A549 (cell line): Measurements from ENCODE around the gene APEX1. TPM values are rescaled to one million over a fixed set of nuclear protein-coding genes. Genes with fewer than 3 reads are reported as not detected.

Experiments used
- ATAC-seq, 2 experiments: fragments of 200-7000 bp in 1 of 2; fragments of >200 bp in 1 of 2; cut with Nextera tagmentation in 1 of 2; cut with Tn5 transposase in 1 of 2; 3 replicates each; pipeline versions ENCODE4 v1.8.0 to v1.9.1; 2018 to 2020; ENCODE audit warnings: mild to moderate bottlenecking in 1 of 2, moderate library complexity in 1 of 2
- CTCF ChIA-PET: fragments of 300-600 bp; sonication (Branson Sonifier 250); formaldehyde crosslinking; extraction: SDS; loops from one replicate; lab custom pipeline; 2021; ENCODE audit warnings: antibody characterized with exemption, inconsistent platforms; lab: Yijun Ruan, JAX
- POLR2A ChIA-PET: fragments of 350-600 bp; formaldehyde crosslinking; extraction: SDS; loops from one replicate; lab custom pipeline; 2021; ENCODE audit warnings: antibody characterized with exemption, inconsistent platforms; lab: Yijun Ruan, JAX
- DNase-seq, 2 experiments: peaks; one replicate each; pipeline versions ENCODE4 v3.0.0 to v3.0.0-alpha.2; 2011 to 2016; ENCODE audit warnings: low read depth in 1 of 2, low spot score in 1 of 2
- FAIRE-seq: peaks from 2 replicates; lab custom pipeline; 2011; peaks lifted over from hg19 to GRCh38; lab: Jason Lieb, UNC
- H3K27ac ChIP-seq, 2 experiments: fragments of >200 bp; sonication (Bioruptor Twin); formaldehyde crosslinking; 3 replicates each; pipeline ENCODE4 v1.5.1; 2016 to 2017
- H3K4me1 ChIP-seq: fragments of >200 bp; sonication (Bioruptor Twin); formaldehyde crosslinking; 3 replicates; pipeline ENCODE4 v1.6.1; 2016
- H3K4me2 ChIP-seq: fragments of >200 bp; sonication (Bioruptor Twin); formaldehyde crosslinking; 3 replicates; pipeline ENCODE4 v1.6.1; 2016
- H3K4me3 ChIP-seq: fragments of >200 bp; sonication (Bioruptor Twin); formaldehyde crosslinking; 3 replicates; pipeline ENCODE4 v1.5.1; 2016
- H3K9me3 ChIP-seq: fragments of >200 bp; sonication (Bioruptor Twin); formaldehyde crosslinking; 3 replicates; pipeline ENCODE4 v1.6.1; 2016
- ATOH8 ChIP-seq: fragments of 250-450 bp; sonication (Bioruptor Pico); IDR thresholded peaks from 2 replicates; pipeline ENCODE4 v1.5.0; 2020; ENCODE audit warnings: low read depth, mild to moderate bottlenecking, moderate library complexity
- CBX8 ChIP-seq: fragments of 200-600 bp; sonication (generic); IDR thresholded peaks from 2 replicates; pipeline ENCODE4 v1.6.1; 2016
- EHF ChIP-seq: fragments of 250-450 bp; sonication (Bioruptor Pico); IDR thresholded peaks from 2 replicates; pipeline ENCODE4 v1.5.0; 2020; ENCODE audit warnings: mild to moderate bottlenecking
- ESRRA ChIP-seq: fragments of 150-350 bp; IDR thresholded peaks from 2 replicates; pipeline ENCODE4 v1.6.1; 2014; ENCODE audit warnings: mild to moderate bottlenecking, low read length, borderline replicate concordance
- HOXA7 ChIP-seq: fragments of 250-450 bp; sonication (Bioruptor Pico); IDR thresholded peaks from 2 replicates; pipeline ENCODE4 v1.5.0; 2020; ENCODE audit warnings: mild to moderate bottlenecking, moderate library complexity
- JUN ChIP-seq, 2 experiments: fragments of >200 bp; sonication (Bioruptor Twin); formaldehyde crosslinking; IDR thresholded peaks; 2 replicates in 1 of 2; 3 replicates in 1 of 2; pipeline ENCODE4 v1.6.1; 2016 to 2017
- MAFK ChIP-seq: fragments of 450-650 bp; IDR thresholded peaks from 2 replicates; pipeline ENCODE4 v1.6.1; 2014; ENCODE audit not compliant: partially characterized antibody
- NR3C1 ChIP-seq: fragments of >200 bp; sonication (Bioruptor Twin); formaldehyde crosslinking; IDR thresholded peaks from 3 replicates; pipeline ENCODE4 v1.6.1; 2017
- PHF8 ChIP-seq: fragments of 200-600 bp; sonication (generic); IDR thresholded peaks from 2 replicates; pipeline ENCODE4 v1.6.1; 2016; ENCODE audit warnings: low read depth, mild to moderate bottlenecking, antibody characterized with exemption, moderate library complexity, borderline replicate concordance
- POLR2AphosphoS2 ChIP-seq: conservative IDR thresholded peaks from 2 replicates; pipeline ENCODE4 v1.6.1; 2012; ENCODE audit warnings: low read length, improper control_type of control experiment, inconsistent platforms
- RAD21 ChIP-seq, 2 experiments: fragments of >200 bp in 1 of 2; sonication (Bioruptor Twin) in 1 of 2; formaldehyde crosslinking in 1 of 2; IDR thresholded peaks in 1 of 2; conservative IDR thresholded peaks in 1 of 2; 2 replicates in 1 of 2; 3 replicates in 1 of 2; pipeline ENCODE4 v1.6.1; 2012 to 2018; ENCODE audit warnings: inconsistent platforms in 1 of 2
- RARB ChIP-seq: fragments of 250-450 bp; sonication (Bioruptor Pico); IDR thresholded peaks from 2 replicates; pipeline ENCODE4 v1.8.0; 2021; ENCODE audit warnings: mild to moderate bottlenecking, moderate library complexity
- RCOR1 ChIP-seq: fragments of 150-350 bp; IDR thresholded peaks from 2 replicates; pipeline ENCODE4 v1.6.1; 2014; ENCODE audit warnings: antibody characterized with exemption, low read length, low read depth
- RFX5 ChIP-seq: fragments of 450-650 bp; IDR thresholded peaks from 2 replicates; pipeline ENCODE4 v1.7.1; 2014; ENCODE audit warnings: antibody characterized with exemption, mild to moderate bottlenecking, moderate library complexity
- RNF2 ChIP-seq: fragments of 200-600 bp; sonication (generic); IDR thresholded peaks from 2 replicates; pipeline ENCODE4 v1.6.1; 2016; ENCODE audit warnings: low read depth, mild to moderate bottlenecking, antibody characterized with exemption, moderate library complexity, borderline replicate concordance
- SMC3 ChIP-seq: fragments of >200 bp; sonication (Bioruptor Twin); formaldehyde crosslinking; IDR thresholded peaks from 3 replicates; pipeline ENCODE4 v1.6.1; 2018; ENCODE audit warnings: inconsistent platforms
- SREBF2 ChIP-seq: fragments of 450-650 bp; IDR thresholded peaks from 2 replicates; pipeline ENCODE4 v1.6.1; 2014; ENCODE audit warnings: mild to moderate bottlenecking, moderate library complexity
- ZFP36 ChIP-seq: fragments of 450-650 bp; IDR thresholded peaks from 2 replicates; pipeline ENCODE4 v1.6.1; 2014; ENCODE audit warnings: borderline replicate concordance; ENCODE audit not compliant: partially characterized antibody
- ZNF302 ChIP-seq: fragments of 250-450 bp; sonication (Bioruptor Pico); IDR thresholded peaks from 2 replicates; pipeline ENCODE4 v1.9.0; 2021; ENCODE audit warnings: inconsistent platforms, mild to moderate bottlenecking, moderate library complexity
- WGBS: methylation state at CpG from one replicate; pipeline ENCODE4 v1.1.6; 2017; ENCODE audit errors: missing lambda C conversion rate; 5-methylcytosine and 5-hydroxymethylcytosine counted together
- polyA plus RNA-seq, 4 experiments: library from polyadenylated mRNA; depleted of rRNA in 3 of 4; stranded (reverse); fragments of >200 nt; fragmentation: RNase III in 1 of 4; extraction: RNeasy Plus Mini Kit Qiagen cat#74134 plus additional on column Dnase treatment in 1 of 4; gene quantifications; 2 replicates in 3 of 4; 3 replicates in 1 of 4; pipeline ENCODE4 v1.2.3, GENCODE V29; 2011 to 2017
- TF ChIP-seq, protein P1 (sequence below): fragments of 150-350 bp; IDR thresholded peaks from 2 replicates; pipeline ENCODE4 v1.6.1; 2014; ENCODE audit warnings: low read depth, mild to moderate bottlenecking, low read length
- TF ChIP-seq, protein P2 (sequence below): fragments of >200 bp; sonication (Bioruptor Twin); formaldehyde crosslinking; IDR thresholded peaks from 3 replicates; pipeline ENCODE4 v1.6.1; 2016
- TF ChIP-seq, protein P3 (sequence below): fragments of >200 bp; sonication (Bioruptor Twin); formaldehyde crosslinking; IDR thresholded peaks from 2 replicates; pipeline ENCODE4 v1.6.1; 2016

APEX1 gene
- polyA plus RNA-seq, 2 of the 4 experiments (the other 2 are of a cell fraction) = 312 to 324 TPM

DNA sequence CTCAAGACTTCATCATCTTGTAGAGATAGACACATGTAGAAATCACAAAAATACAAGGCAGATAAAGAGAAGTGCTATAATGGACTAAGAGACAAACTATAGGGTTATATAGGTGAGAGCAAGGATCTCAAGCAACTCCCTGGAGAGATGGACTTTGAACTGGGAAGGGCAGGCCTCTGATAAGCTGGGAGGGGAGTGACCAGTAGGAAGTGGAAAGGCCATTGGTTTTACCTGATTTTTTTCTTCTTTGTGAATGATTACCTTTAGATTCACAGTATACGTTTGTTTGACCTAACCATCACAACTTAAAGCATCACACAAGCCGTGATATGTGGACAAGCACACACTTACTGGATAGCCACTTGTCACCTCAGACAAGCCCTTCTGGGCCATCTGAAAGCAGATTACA, 36.5 kb upstream of the APEX1 start:
- TF ChIP-seq ZNF302 (CRISPR knock-in tag) (no peak), CBX8 (no peak), RCOR1 (no peak)
- TF ChIP-seq, protein P1, sequence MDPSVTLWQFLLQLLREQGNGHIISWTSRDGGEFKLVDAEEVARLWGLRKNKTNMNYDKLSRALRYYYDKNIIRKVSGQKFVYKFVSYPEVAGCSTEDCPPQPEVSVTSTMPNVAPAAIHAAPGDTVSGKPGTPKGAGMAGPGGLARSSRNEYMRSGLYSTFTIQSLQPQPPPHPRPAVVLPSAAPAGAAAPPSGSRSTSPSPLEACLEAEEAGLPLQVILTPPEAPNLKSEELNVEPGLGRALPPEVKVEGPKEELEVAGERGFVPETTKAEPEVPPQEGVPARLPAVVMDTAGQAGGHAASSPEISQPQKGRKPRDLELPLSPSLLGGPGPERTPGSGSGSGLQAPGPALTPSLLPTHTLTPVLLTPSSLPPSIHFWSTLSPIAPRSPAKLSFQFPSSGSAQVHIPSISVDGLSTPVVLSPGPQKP = no peak
- Histone ChIP-seq H3K9me3 (no peaks in the 10 kb centered on the region), H3K4me1 (peaks cover 17% of the 10 kb centered on the region), H3K27ac (0 out of 6 replicates have a peak overlapping the region, but pooled peaks of 1 of the 2 experiments have one; percentile 7), H3K4me2 (peak overlapping the region; percentile 46; the same call in 2 of the 3 replicates), H3K4me3 (no peak overlapping the region)
- 17% methylated on average over 2 of the region's 2 CpGs for WGBS
- DNase-seq (peak in 1 of 2 experiments; percentile 36), FAIRE-seq (no peak), ATAC-seq (no peak)
- ChIA-PET CTCF (interaction anchor here (0.5 to 0.7 kb wide), 2 partner anchors 14 to 23 kb away, joined by 3 read pairs; no protein-coding TSS in a partner anchor), POLR2A (no interaction called here)

- no peak for DNase-seq
- peaks cover 13% of the 10 kb centered on the region for H3K4me1 ChIP-seq
- ChIA-PET CTCF (no interaction called here), POLR2A (no interaction called here)
- no peak overlapping the region for H3K4me3 ChIP-seq
- FAIRE-seq = no peak
- no peak overlapping the region for H3K4me2 ChIP-seq
- ATAC-seq = peak; percentile 20 to 21; a peak in 1 of 6 replicates
- H3K9me3 ChIP-seq = no peaks in the 10 kb centered on the region
- TF ChIP-seq JUN (IDR thresholded peaks at IDR 0.05) = no peak
- TF ChIP-seq RAD21 (conservative IDR thresholded peaks at IDR 0.05 in 1 of 2, IDR thresholded peaks at IDR 0.05 in 1 of 2) = no peak
- no peak for TF ChIP-seq SREBF2
- TF ChIP-seq POLR2AphosphoS2 = no peak
- no peak for TF ChIP-seq HOXA7 (CRISPR knock-in tag)
- no peak for TF ChIP-seq SMC3
- TF ChIP-seq ATOH8 (CRISPR knock-in tag) = no peak
- no peak for TF ChIP-seq ZFP36
- no peak for TF ChIP-seq EHF
- TF ChIP-seq, protein P1 = no peak
- no peak for TF ChIP-seq NR3C1
- TF ChIP-seq RARB (CRISPR knock-in tag) = no peak
- TF ChIP-seq, protein P2, sequence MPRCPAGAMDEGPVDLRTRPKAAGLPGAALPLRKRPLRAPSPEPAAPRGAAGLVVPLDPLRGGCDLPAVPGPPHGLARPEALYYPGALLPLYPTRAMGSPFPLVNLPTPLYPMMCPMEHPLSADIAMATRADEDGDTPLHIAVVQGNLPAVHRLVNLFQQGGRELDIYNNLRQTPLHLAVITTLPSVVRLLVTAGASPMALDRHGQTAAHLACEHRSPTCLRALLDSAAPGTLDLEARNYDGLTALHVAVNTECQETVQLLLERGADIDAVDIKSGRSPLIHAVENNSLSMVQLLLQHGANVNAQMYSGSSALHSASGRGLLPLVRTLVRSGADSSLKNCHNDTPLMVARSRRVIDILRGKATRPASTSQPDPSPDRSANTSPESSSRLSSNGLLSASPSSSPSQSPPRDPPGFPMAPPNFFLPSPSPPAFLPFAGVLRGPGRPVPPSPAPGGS = no peak
- TF ChIP-seq RFX5 = no peak
- TF ChIP-seq, protein P3, sequence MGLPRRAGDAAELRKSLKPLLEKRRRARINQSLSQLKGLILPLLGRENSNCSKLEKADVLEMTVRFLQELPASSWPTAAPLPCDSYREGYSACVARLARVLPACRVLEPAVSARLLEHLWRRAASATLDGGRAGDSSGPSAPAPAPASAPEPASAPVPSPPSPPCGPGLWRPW = no peak
- TF ChIP-seq ESRRA = no peak
- no peak for TF ChIP-seq PHF8
- TF ChIP-seq MAFK = no peak
- TF ChIP-seq RNF2 = no peak
- no peak overlapping the region for H3K27ac ChIP-seq
- WGBS = 100% methylated on average over 1 of the region's 1 CpG
These were observed 35.6 kb upstream of the APEX1 start for GRCh38 chr14:20419419-20419818.
